IPS-NIHi11 (cell line): ENCODE measurements around the gene EDIL3.
"Not testable (repeated sequence)": the region's sequence is repeated elsewhere in the genome, so short reads cannot be mapped to it uniquely, and the experiment has no call there.

Source experiments
- DNase-seq: peaks from one replicate; pipeline ENCODE4 v3.0.0; 2012; ENCODE audit warnings: mixed read lengths, low spot score

EDIL3 gene

GRCh38 chr5:84168841-84169240 is 215.8 kb downstream of the EDIL3 start:
- DNase-seq: no peak

- DNase-seq: no peak
Observed at GRCh38 chr5:84163671-84164070, 221.0 kb downstream of the EDIL3 start.

- DNase-seq: no peak
Observed at GRCh38 chr5:84162695-84163094, 222.0 kb downstream of the EDIL3 start.

GRCh38 chr5:84160650-84161049 is 224.0 kb downstream of the EDIL3 start:
- DNase-seq: not testable (repeated sequence)

- DNase-seq: no peak
Observed at GRCh38 chr5:84149094-84149493, 235.6 kb downstream of the EDIL3 start.

GRCh38 chr5:84148651-84149050 is 236.0 kb downstream of the EDIL3 start:
- DNase-seq: no peak

GRCh38 chr5:84137541-84137940 is 247.1 kb downstream of the EDIL3 start:
- DNase-seq: no peak

GRCh38 chr5:84131372-84131771 is 253.3 kb downstream of the EDIL3 start:
- no peak for DNase-seq

- no peak for DNase-seq
Observed at GRCh38 chr5:84130006-84130580, 254.6 kb downstream of the EDIL3 start.

GRCh38 chr5:84125216-84125615 is 259.5 kb downstream of the EDIL3 start:
- DNase-seq: no peak

GRCh38 chr5:84119252-84119651 is 265.4 kb downstream of the EDIL3 start:
- DNase-seq: no peak

- DNase-seq: no peak
Observed at GRCh38 chr5:84118551-84118950, 266.1 kb downstream of the EDIL3 start.

GRCh38 chr5:84115727-84116126 is 269.0 kb downstream of the EDIL3 start:
- DNase-seq: no peak

GRCh38 chr5:84113246-84114105 is 271.2 kb downstream of the EDIL3 start:
- peak; percentile 35 for DNase-seq

- no peak for DNase-seq
Observed at GRCh38 chr5:84092738-84093137, 291.9 kb downstream of the EDIL3 start.

GRCh38 chr5:84091127-84091799 is 293.4 kb downstream of the EDIL3 start:
- DNase-seq: no peak

GRCh38 chr5:84088996-84089395 is 295.7 kb downstream of the EDIL3 start:
- DNase-seq: no peak

- no peak for DNase-seq
Observed at GRCh38 chr5:84086511-84086910, 298.2 kb downstream of the EDIL3 start.

GRCh38 chr5:84085387-84086041 is 299.2 kb downstream of the EDIL3 start:
- DNase-seq: no peak

GRCh38 chr5:84080908-84081307 is 303.8 kb downstream of the EDIL3 start:
- DNase-seq: no peak

GRCh38 chr5:84072339-84072738 is 312.3 kb downstream of the EDIL3 start:
- DNase-seq: no peak

- no peak for DNase-seq
Observed at GRCh38 chr5:84069608-84070179, 315.0 kb downstream of the EDIL3 start.
